ENCODE measurements around the gene LSAMP.

The LSAMP gene

DNA sequence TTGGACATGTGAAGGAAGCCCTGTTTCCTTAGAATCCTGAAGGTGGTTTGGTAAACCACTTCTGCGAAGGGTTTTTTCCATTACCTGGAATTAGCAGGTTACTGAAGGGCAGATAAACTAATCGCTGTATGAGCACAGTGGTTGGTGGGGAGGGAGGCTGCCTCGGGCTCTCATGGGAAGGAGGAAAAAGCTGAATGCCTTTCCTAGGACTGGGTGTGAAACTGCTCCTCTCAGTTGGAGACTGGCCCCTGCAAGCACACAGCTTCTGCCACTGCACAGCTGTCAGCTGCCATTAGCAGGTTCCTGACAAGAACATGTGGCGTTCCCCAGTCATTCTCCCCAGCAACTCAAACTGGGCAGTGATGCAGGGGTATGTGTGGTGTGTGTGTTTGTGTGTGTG lies 445.7 kb downstream of the LSAMP start:
- no peak for DNase-seq

DNA sequence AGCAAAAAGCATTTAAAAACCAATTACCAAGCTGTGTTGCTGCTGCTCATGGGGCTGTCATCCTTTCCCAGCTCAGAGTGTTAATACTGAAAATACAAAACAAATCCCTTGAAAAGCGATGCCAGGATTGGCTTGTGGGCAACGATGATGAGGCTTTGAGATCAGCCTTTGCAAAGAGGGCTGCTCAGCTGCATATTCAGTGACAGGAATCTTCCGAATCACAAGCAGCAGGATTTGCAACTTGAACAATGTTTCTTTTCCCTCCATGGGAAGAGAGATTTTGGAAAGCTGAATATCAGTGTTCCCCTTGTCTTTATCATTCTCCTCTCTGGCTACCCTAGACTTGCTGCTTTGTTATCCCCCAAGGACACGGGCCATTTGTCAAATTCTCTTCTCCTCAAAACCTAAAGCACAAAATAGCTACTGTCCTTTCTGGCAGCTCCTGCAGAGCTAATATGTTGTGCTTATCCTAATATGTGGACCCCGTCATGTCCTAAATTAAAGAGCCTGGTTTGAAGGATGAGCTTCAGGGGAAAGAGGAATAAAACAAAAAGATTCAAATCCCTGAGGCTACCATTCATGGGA lies 446.2 kb downstream of the LSAMP start:
- no peak for DNase-seq

DNA sequence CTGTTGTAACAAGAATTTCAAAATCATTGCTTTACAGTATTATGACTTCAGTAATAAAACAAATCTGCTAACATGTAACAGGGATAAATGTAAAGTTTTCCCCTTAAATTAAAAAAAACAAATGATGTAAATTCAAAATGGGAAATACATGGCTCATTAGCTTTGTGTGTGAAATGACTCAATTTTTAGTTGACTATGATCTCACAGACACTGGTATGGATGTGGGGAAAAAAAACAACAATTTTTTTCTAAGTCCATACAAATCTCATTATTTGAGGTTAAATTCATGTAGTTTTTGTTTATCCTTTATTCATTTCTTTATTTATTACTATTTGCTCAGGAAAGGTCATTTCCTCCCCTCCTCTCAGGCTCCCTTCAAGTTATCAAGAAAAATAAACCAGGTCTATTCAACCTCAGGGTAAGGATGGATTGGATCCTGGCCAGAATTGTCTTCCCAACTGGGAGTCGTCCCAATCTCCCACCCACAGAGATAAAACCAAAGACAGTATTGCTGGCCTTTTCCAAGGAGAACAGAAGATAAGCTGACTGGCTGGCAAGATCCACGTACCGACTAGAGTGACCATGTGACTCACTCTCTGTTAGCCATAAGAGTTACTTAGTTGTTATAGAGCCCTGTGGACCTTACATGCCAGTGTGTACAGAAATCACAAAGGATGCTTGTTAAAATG lies 448.7 kb downstream of the LSAMP start:
- DNase-seq: no peak

DNA sequence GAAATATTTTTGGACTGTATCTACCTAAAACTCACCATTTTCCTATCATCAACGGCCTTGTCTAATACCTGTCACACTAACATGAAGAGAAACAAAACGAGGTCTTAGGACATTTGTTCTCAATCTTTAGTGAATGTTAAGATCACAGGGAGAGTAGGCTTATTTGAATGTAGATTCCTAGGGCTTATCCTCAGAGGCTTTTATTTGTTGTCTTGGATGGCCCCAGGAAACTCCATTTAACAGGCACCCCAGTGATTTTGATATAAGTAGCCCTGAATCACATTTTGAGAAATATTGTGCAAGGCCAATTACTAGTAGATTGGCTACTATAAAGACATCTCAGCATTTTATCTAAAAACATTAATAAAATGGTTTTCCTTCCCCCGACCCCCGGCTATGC lies 454.6 kb downstream of the LSAMP start:
- DNase-seq: no peak

DNA sequence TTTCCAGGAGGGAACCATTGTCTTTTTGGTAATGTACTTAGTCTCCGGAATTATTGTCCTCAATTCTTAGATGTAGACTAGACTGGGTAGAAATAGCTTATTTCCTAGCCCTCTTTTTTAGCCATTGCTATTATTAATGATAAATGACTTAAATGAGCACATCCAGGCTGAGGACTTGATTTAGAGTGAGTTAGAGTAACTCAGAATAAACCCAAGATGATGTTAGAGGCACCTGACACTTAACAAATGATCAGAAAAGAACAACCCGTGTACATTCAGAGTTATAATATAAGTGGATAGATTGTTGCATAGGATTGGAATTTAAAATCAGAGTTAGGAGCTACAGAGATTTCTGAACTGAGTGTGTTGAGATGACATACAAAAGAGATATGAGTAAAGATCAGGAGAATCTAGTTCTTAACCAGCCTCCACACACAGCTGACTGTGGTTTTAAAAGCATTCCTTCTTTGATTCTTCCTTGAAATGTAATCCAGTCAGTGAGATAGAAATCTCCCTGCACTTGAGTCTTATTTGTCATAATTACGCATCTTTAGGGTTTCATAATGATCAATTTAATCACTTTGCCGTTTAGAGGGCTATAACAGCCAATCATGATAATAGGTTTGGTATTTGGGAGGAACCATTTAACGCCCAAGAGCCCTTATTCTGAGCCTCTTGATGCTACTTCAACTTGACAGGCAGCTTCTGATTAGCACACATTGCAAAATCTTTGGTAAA lies 455.4 kb downstream of the LSAMP start:
- no peak for DNase-seq

DNA sequence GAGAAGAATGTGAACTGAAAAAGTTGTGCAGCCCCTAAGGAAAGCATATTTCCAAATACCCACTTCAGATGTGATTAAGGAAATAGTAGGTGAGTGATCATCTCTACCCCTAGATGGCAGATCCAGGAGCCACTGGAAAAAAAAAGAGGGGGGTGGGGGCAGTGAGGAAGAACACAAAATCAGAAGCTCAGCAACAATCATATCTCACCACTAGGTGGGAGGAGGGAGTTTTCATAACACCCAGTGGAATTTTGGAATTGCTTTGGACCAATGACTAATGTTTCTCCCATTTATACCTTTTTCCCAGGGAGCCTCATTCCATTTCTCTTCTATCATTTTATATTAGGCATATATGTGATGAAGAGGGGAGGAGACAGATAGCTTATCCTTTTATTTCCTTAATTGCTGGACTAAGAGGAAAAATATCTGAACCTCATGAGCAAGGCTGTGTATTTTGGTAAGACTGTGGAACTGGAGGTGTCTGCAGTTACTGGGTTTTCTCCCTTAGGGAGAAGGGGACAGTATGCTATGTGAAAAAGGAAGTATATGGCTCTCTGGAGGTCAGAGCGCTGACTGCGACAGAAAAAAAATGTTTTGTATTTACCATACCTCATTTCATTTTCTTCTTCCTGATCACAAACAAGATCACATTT lies 458.6 kb downstream of the LSAMP start:
- no peak for DNase-seq

DNA sequence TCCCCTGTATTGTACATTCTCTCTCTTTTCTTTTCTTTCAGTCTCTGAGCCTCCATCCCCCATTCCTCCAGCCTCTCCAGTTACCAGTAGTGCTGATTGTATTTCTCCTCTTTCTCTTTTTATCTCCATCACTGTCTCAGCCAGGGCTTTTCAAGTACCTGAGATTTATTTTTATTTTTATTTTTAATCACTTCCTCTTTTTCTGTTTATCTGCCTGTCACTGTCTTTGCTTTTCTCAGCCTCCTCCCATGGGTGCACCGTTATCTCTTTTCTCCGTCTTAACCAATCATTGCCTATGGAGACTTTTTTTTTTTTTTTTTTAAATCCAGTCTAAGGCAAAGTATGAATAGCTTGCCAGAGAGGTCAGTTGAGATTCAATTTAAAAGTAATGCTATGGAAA lies 462.7 kb downstream of the LSAMP start:
- DNase-seq: no peak

DNA sequence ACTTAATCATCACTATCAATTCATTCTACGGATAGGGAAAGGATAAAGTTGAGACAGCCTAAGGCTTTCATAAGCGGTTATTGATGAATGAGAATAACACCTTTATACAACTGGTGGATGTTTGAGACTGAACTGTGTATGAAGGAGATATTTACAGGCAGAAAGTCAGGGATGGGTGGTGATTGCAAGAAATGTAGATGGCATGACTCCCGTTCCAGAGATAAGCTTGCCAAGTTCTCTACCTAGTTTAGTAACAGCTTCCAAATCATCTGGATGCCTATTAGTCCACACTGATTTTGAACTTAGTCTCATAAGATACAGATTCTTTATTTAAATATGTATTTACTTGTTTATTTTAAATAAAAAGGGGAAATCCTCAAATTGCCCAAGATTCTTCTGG lies 463.2 kb downstream of the LSAMP start:
- DNase-seq: no peak

DNA sequence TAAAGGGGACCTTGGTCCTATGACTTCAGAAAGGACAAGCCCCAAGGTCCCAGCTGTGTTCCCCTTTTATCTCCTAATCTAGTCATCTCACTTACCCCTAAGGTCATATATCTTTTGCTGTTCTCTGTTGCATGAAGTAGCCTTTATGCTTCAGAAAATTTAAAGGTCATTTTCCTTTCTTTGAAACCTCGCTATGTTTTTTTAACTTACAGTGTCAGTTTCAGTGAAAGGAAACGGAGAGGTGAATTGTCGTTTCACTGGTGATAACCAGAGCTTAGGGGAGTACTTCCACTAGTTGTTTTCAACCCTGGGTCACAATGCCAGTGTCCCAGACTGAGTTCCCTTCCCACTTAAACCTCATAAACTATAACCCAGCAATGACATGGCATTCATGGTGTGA lies 464.6 kb downstream of the LSAMP start:
- no peak for DNase-seq

DNA sequence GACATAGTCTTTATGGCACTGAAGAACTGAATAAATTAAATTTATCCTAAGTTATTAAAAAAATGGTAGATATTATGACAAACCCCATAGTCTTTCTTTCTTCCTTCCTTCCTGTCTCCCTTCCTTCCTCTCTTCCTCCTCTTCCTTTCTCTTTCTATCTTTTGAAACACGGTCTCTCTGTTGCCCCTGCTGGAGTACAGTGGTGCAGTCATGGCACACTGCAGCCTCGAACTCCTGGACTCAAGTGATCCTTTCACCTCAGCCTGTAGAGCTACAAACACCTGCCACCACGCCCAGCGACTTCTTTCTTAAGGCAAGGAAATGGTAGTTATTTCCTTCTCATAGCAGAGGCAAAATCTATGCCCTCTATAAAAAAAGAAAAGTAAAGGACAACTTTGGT lies 467.4 kb downstream of the LSAMP start:
- DNase-seq: no peak

DNA sequence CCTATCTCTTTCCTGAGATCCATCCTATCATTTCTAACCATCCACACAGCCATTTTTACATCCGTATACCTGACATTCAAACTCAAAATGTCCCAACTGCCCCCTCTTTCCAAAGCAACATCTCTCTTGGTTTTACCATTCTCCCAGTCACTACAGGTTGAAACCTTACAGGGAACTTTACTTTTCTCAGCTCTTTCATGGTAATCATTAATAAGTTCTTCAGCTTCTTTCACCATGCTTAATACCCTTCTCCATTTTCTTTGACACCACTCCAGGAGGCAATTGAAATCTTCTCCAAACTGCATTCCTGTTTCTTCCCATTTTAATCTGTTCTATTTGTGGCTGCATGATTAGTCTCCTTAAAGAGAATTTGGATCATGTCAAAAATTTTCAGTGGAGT lies 469.5 kb downstream of the LSAMP start:
- DNase-seq: no peak

DNA sequence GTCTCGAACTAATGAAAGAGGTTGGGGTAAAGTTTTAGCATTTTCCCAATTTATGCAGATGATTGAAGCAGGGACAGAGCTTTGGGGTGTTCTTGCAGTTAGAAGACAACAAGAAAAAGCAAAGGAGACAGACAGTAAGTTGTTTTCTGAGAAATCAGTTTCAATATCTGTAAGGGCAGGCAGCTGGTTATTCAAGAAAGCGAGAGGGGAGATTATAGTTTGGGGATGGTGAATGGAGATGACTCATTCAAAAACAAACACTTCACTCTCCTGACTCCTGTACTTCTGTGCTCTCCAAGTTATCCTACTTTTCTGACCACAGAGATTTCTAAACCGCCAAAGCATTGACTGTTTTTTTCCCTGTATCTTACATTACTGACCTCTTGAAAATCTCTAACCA lies 469.9 kb downstream of the LSAMP start:
- DNase-seq: no peak

DNA sequence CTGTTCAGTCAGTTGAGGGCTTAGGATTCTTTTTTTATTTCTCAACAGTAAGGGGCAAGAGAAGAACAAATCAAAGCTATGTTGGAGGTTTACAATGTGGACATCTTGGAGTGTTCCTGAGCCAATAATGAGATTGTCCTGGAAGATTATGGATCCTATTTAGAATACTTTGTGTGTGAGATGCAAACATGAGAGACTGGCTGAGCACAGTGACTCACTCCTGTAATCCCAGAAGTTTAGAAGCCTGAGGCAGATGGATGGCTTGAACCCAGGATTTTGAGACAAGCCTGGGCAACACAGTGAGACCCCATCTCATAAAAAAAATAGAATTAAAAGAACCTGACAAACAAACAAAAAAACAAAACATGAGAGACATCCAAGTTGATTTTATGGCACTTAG lies 470.3 kb downstream of the LSAMP start:
- no peak for DNase-seq

DNA sequence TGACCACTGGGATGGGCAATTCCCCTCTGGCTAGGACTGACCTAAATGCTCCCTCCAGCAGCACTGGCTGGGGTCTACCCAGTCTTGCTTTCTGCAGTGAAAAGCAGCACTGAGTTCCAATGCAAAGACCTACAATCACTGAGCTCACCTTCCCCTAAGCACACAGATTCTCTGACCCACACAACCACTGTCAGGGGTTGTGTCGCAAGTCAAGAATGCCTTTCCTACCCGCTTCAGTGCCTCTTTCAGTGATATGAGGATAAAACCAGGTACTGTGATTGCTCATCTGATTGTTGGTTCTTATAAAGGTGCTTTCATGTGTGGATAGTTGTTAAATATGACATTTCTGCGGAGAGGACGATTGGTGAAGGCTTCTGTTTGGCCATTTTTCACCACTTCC lies 476.4 kb downstream of the LSAMP start:
- DNase-seq: no peak

DNA sequence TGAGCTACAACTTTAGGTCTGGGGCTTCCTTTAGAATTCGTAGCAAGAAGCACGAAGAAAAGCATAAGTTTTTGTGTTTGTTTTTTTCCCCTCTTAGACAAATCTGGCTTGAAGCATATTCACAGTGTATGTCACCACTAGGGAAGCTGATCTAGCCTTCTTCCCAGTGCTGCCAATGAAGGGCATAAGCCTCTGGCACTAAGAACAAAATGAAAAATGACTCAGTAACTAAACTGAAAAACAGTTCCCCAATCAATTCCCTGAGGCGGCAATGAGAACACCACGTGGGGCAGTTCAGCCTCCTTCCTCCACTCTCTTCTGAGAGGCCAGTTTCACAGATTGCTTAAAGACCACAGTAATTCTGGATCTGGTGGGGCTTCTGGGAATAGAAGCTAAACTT lies 483.9 kb downstream of the LSAMP start:
- no peak for DNase-seq

DNA sequence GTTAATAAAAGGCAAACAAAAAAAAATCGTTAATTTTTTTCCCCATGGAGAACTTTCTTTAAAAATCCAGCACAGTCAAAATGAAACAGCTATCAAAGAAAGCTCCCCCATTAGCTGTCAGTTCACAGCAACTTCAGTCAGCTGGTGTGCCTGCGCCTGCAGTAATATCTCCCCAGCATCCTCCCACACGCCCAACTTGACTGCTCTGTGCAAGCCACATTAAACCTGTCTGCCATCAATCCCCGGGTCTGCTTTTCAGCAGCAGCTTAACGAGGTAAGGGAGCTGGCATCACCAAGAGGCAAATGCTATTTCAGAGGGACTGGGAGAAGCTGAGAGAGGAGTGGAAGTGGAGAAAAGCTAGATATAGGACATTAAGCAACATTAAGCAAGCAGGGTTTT lies 484.5 kb downstream of the LSAMP start:
- DNase-seq: no peak

DNA sequence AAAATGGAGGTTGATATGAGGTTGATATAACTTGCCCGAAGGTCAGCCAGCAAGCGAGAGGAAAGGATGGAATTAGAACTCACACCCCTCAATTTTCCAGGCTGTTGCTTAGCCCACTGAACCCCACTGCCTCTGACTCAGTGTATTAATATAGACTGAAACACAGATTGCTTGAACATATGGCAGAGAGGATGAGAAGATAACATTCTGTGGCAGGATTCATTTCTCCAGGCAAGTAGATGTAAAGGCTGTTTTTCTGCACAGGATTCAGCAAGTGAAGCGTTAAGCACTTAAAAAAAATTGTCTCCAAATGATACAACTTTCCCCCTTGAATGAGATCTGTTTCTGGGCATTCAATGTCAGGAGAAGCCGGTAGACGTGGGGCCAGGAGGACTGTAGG lies 486.8 kb downstream of the LSAMP start:
- no peak for DNase-seq

DNA sequence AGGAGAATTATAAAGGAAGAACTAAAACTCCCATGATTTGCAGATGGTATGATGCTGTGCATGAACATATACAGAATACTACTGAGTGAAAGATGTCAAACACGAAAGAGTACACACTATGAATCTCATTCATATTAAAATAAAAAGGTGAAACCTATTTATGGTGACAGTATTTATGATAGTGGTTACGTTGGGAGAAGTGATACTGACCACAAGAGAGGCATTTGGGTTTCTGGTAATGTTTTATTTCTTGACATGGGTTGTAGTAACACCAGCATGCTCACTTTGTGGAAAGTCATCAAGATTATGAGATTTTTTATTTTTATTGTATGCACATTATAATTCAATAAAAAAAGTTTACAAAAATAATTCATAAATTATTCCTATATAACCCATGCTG lies 498.0 kb downstream of the LSAMP start:
- DNase-seq: no peak

DNA sequence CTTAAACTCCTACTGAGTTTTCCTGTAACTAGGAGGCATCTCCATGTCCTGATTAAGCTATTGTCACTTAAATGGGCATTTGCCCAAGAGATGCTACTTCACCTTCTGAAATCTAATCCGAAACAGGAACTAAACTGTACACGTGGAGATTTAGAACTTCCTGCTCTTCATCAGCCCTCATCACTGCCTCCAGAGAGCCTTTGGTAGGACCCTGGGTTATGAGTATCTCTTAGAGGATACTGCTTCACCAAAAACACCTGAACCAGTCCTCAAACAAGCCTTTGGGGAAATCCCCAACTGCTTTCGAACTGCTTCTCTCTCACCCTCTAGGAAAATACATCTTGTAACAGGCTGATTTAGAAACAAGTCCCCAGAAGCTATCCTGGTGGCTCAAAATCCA lies 501.7 kb downstream of the LSAMP start:
- DNase-seq: no peak

DNA sequence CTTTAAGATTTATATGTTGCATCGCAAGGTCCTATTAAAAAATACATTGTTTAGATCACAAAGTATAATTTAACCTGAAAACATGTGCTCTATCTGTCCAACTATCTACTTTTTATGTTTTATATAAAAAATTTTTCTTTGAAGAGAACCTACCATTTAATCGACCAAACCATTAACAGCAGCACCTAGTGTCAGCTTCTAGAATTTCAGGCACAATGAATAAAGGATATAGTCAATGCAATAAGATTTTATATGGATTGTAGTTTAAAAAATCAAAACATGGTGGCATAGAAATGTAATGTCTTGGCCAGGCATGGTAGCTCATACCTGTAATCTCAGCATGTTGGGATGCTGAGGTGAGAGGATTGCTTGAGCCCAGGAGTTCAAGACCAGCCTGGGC lies 508.2 kb downstream of the LSAMP start:
- no peak for DNase-seq

DNA sequence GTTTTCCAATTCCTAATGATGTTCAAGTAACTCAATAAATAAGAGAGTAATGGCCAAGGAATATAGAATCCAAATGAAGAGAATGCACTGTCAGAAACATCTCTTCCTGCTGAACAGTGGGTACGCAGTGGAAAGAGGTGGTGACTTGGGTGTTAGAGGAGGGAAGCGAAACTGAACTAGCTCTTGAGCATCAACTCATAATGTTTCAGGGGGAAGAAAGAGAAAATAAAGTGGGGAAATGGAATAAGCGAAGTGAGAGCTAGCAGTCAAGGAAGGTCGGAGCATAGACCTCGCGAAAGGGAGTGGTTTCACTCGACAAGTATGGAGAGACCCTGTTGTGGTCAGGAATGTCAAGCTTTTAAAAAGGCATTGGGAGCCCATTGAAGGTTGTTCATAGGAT lies 512.5 kb downstream of the LSAMP start:
- no peak for DNase-seq

DNA sequence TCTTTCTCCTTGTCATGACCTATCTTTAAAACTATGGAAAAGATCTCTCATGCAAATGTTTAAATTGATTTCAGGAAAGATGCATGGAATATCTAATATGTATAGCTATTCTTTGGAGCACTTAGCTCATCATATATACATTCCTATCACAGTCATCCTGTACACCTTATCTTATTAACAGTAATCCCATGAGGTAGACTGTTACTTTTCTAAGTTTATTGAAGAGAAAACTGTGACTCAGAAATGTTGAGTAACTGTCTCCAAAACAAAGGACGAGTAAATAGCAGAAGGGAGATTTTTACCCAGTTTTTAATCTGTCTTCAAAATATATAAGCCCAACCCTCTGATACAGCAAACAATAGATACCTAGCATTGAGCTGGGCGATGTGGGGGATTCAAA lies 513.7 kb downstream of the LSAMP start:
- DNase-seq: no peak

DNA sequence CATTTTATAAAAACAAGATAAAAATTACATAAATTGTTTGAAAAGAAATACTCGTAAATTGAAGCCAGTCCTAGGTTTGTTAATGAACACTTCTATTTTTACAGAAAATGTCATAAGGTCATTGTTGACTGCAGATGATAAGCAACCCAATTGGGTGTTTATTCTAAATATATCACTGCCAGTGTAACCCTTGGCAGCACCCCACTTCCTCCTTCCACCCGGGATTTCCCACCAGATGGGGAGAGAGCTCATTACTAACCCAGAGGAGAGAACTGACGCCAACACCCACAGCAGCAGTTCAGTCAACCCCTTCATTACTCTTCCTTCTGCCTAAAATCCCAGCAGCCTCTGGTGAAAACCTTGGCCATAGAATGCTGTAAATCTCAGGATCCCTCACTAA lies 514.4 kb downstream of the LSAMP start:
- no peak for DNase-seq

DNA sequence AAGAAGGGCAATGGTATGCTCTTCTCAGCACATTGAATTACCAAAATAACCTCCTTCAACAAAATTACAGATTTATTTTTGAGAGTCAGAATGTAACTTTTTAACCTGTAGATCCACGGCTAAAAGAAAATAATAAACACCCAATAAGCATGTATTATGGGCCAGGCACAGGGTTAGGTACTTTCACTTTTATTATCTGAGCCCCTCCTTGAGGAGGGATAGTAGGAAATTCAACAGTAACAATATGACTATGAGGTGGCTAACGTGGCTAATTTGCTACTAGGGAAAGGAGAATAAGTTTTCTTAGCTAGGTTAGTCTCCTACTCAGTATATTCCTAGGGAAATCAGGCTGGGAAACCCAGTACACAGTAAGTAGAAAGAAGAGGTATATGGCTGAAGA lies 515.1 kb downstream of the LSAMP start:
- no peak for DNase-seq

All from effector CD8-positive, alpha-beta T cell (primary cell).